Neutrophil (primary cell): Measurements from ENCODE around the gene APEX1.

ENCODE experiments used
- H3K27ac ChIP-seq: fragments of 200-600 bp; sonication (generic); 2 replicates; pipeline ENCODE4 v1.5.1; 2016; ENCODE audit warnings: mild to moderate bottlenecking, moderate library complexity
- H3K27me3 ChIP-seq: fragments of 200-600 bp; sonication (generic); 2 replicates; pipeline ENCODE4 v1.6.0; 2016; ENCODE audit warnings: mild to moderate bottlenecking
- H3K36me3 ChIP-seq: fragments of 200-600 bp; sonication (generic); 2 replicates; pipeline ENCODE4 v1.5.1; 2017
- H3K4me1 ChIP-seq, 2 experiments: fragments of 200-600 bp in 1 of 2; sonication (generic) in 1 of 2; 1 replicate in 1 of 2; 2 replicates in 1 of 2; pipeline versions ENCODE4 v1.5.1 to v1.6.1; 2013 to 2016; ENCODE audit warnings: low read depth in 1 of 2, low read length in 1 of 2, mild to moderate bottlenecking in 1 of 2, moderate library complexity in 1 of 2; ENCODE audit not compliant: control insufficient read depth in 1 of 2, insufficient read depth in 1 of 2
- H3K4me3 ChIP-seq, 2 experiments: fragments of 200-600 bp in 1 of 2; sonication (generic) in 1 of 2; 1 replicate in 1 of 2; 2 replicates in 1 of 2; pipeline ENCODE4 v1.5.1; 2013 to 2016; ENCODE audit warnings: low read depth in 1 of 2, low read length in 1 of 2, mild to moderate bottlenecking in 1 of 2, moderate library complexity in 1 of 2
- H3K9me3 ChIP-seq: fragments of 200-600 bp; sonication (generic); 2 replicates; pipeline ENCODE4 v1.5.1; 2016
- TF ChIP-seq, protein P1 (sequence below): fragments of 200-600 bp; sonication (generic); IDR thresholded peaks from 2 replicates; pipeline ENCODE4 v1.5.1; 2016; ENCODE audit warnings: antibody characterized with exemption

Gene APEX1

DNA sequence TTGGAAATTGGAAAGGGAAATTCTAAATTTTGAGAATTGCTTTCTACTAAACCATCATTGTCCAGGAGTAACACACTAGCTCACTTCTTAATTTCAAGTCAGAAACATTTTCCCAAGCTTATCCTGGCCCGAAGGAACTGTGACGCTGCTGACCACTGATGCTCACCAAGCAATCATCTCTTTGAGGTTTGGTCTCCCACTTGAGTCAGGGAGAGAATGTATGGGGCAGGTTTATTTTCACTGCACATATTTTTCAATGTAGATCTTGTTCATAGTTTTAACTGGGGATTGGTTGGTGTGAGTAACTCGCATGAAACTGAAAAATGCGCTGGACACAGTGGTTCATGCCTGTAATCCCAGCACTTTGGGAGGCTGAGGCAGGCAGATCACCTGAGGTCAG lies 37.5 kb downstream of the APEX1 start:
- H3K9me3 ChIP-seq, result no peaks in the 10 kb centered on the region
- no peaks in the 10 kb centered on the region for H3K27me3 ChIP-seq
- TF ChIP-seq, protein P1, sequence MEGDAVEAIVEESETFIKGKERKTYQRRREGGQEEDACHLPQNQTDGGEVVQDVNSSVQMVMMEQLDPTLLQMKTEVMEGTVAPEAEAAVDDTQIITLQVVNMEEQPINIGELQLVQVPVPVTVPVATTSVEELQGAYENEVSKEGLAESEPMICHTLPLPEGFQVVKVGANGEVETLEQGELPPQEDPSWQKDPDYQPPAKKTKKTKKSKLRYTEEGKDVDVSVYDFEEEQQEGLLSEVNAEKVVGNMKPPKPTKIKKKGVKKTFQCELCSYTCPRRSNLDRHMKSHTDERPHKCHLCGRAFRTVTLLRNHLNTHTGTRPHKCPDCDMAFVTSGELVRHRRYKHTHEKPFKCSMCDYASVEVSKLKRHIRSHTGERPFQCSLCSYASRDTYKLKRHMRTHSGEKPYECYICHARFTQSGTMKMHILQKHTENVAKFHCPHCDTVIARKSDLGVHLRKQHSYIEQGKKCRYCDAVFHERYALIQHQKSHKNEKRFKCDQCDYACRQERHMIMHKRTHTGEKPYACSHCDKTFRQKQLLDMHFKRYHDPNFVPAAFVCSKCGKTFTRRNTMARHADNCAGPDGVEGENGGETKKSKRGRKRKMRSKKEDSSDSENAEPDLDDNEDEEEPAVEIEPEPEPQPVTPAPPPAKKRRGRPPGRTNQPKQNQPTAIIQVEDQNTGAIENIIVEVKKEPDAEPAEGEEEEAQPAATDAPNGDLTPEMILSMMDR, result no peak
- H3K36me3 ChIP-seq, result no peaks in the 10 kb centered on the region
- no peak overlapping the region for H3K4me3 ChIP-seq
- no peak overlapping the region for H3K27ac ChIP-seq
- peaks cover 37 to 50% of the 10 kb centered on the region in 2 experiments for H3K4me1 ChIP-seq

GRCh38 chr14:20493634-20494033 lies 38.6 kb downstream of the APEX1 start:
- H3K36me3 ChIP-seq, result no peaks in the 10 kb centered on the region
- no peaks in the 10 kb centered on the region for H3K9me3 ChIP-seq
- no peaks in the 10 kb centered on the region for H3K27me3 ChIP-seq
- peak overlapping the region; percentile 60 for H3K27ac ChIP-seq
- no peak overlapping the region for H3K4me3 ChIP-seq
- peaks cover 39 to 48% of the 10 kb centered on the region in 2 experiments for H3K4me1 ChIP-seq
- TF ChIP-seq, protein P1, result no peak

DNA sequence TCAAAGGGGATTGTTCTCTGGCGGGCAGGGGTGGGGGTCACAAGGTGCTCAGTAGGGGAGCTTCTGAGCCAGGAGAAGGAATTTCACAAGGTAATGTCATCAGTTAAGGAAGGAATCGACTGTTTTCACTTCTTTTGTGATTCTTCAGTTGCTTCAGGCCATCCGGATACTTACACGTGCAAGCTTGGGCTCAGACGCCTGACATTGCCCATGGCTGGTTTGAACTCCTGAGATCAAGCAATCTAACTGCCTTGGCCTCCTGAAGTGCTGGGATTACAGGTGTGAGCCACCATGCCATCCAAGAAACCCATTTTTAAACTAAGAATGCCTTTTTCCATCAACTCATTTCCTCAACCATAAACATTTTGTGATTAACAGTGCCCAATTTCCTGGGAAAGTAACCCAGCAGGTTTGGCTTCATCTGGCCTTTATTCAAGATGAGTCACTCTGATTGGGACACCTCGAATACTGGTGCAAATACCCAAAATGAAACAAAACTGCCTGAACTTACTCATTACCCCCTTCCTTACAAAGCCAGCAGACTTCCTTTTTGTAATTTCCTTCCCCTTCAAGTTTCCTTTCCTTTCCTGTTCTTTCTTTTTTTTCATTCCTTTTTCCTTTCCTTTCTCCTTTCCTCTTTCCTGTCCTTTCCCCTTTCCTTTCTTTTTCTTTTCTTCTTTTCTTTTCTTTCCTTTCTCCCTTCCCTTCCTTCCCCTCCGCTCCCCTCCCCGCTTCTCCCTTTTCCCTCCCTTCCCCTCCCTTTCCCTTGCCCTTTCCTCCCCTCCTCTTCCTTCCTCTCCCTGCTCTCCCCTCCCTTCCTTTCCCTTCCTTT lies 40.1 kb downstream of the APEX1 start:
- TF ChIP-seq, protein P1, result no peak
- Histone ChIP-seq H3K4me1 (peaks cover 35 to 39% of the 10 kb centered on the region in 2 experiments), H3K27me3 (no peaks in the 10 kb centered on the region), H3K9me3 (no peaks in the 10 kb centered on the region), H3K4me3 (no peak overlapping the region), H3K27ac (peak overlapping the region; percentile 58), H3K36me3 (no peaks in the 10 kb centered on the region)

DNA sequence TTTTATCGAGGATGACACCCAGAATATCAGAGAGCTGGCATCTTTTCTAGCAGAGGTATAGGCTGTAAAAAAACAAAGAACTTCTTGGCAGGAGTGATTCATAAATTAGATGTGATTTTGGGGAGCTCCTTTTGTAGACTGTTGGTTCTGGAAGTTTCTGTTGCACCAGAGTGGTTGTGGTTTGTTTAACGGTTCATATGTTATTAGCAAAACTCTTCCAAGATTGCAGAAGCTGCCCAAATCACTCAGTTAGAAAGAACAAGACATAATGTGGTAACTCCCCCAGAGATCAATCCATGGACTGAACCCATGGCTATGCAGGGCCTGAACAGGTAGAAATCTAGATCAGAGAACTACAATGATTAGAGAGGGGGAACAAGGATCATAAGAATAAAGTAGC lies 43.6 kb downstream of the APEX1 start:
- no peak overlapping the region for H3K27ac ChIP-seq
- H3K4me3 ChIP-seq, result no peak overlapping the region
- TF ChIP-seq, protein P1, result no peak
- no peaks in the 10 kb centered on the region for H3K36me3 ChIP-seq
- H3K27me3 ChIP-seq, result no peaks in the 10 kb centered on the region
- no peaks in the 10 kb centered on the region for H3K9me3 ChIP-seq
- H3K4me1 ChIP-seq, result peaks cover 19 to 25% of the 10 kb centered on the region in 2 experiments

DNA sequence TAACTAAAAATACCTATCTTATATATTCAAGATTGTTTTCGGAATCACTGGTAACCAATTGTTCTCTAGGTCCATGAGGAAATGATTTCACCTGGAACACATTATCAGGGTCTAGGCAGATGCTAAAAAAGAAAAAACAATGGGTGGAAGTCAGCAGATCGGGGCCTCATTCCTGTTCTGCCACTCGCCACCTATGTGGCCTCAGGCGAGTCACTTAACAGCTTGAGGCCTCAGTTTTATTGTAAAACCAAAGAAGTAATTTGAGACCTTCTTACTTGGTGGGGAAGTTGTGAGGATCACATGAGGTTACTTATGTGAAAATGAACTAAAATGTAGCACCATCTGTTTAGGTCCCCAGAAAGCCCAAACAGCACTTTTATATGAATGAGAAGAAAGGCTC lies 44.1 kb downstream of the APEX1 start:
- Histone ChIP-seq H3K27ac (no peak overlapping the region), H3K9me3 (no peaks in the 10 kb centered on the region), H3K27me3 (no peaks in the 10 kb centered on the region), H3K4me3 (no peak overlapping the region), H3K36me3 (no peaks in the 10 kb centered on the region), H3K4me1 (peaks cover 14 to 20% of the 10 kb centered on the region in 2 experiments)
- TF ChIP-seq, protein P1, result no peak
